Astrocyte (in vitro differentiated cells and primary cell): ENCODE results near the gene LIPJ. TPM values are rescaled to one million over a fixed set of nuclear protein-coding genes. Genes with fewer than 3 reads are reported as not detected.

Experiments used
- DNase-seq: peaks from one replicate; pipeline ENCODE4 v3.0.0-alpha.2; 2010; ENCODE audit warnings: low read depth
- FAIRE-seq: peaks from 2 replicates; lab custom pipeline; 2011; peaks lifted over from hg19 to GRCh38; lab: Jason Lieb, UNC
- H2AFZ ChIP-seq: 2 replicates; pipeline ENCODE4 v1.6.0; 2012; ENCODE audit warnings: low read depth, low read length, inconsistent platforms
- H3K27ac ChIP-seq: 2 replicates; pipeline ENCODE4 v1.5.1; 2011; ENCODE audit warnings: low read depth, low read length, inconsistent platforms
- H3K27me3 ChIP-seq: 2 replicates; pipeline ENCODE4 v1.6.0; 2011; ENCODE audit warnings: low read length, inconsistent platforms; ENCODE audit not compliant: insufficient read depth
- H3K36me3 ChIP-seq: 2 replicates; pipeline ENCODE4 v1.5.1; 2011; ENCODE audit warnings: low read length, inconsistent platforms; ENCODE audit not compliant: insufficient read depth
- H3K4me1 ChIP-seq: 2 replicates; pipeline ENCODE4 v1.5.1; 2011; ENCODE audit warnings: low read length, inconsistent platforms; ENCODE audit not compliant: insufficient read depth
- H3K4me2 ChIP-seq: 2 replicates; pipeline ENCODE4 v1.6.0; 2012; ENCODE audit warnings: low read length, inconsistent platforms
- H3K4me3 ChIP-seq: 2 replicates; pipeline ENCODE4 v1.5.1; 2011; ENCODE audit warnings: low read depth, mild to moderate bottlenecking, low read length, inconsistent platforms; ENCODE audit not compliant: insufficient read depth
- H3K79me2 ChIP-seq: 2 replicates; pipeline ENCODE4 v1.6.0; 2012; ENCODE audit warnings: mild to moderate bottlenecking, low read length, inconsistent platforms; ENCODE audit not compliant: insufficient read depth
- H3K9ac ChIP-seq: 2 replicates; pipeline ENCODE4 v1.6.0; 2012; ENCODE audit warnings: mild to moderate bottlenecking, low read length, inconsistent platforms
- H3K9me3 ChIP-seq: 2 replicates; pipeline ENCODE4 v1.5.1; 2012; ENCODE audit warnings: low read depth, mild to moderate bottlenecking, low read length, inconsistent platforms; ENCODE audit not compliant: insufficient read depth
- H4K20me1 ChIP-seq: 2 replicates; pipeline ENCODE4 v1.6.0; 2012; ENCODE audit warnings: low read length, inconsistent platforms; ENCODE audit not compliant: insufficient read depth
- H3K27ac Mint-ChIP-seq: one replicate; pipeline ENCODE4 v1.8.0; 2021; ENCODE audit warnings: mild to moderate bottlenecking, mixed read lengths; ENCODE audit not compliant: unreplicated experiment
- H3K27me3 Mint-ChIP-seq: one replicate; pipeline ENCODE4 v1.8.0; 2021; ENCODE audit warnings: low read depth, mixed read lengths; ENCODE audit not compliant: unreplicated experiment
- H3K36me3 Mint-ChIP-seq: one replicate; pipeline ENCODE4 v1.8.0; 2021; ENCODE audit warnings: low read depth, mixed read lengths; ENCODE audit not compliant: unreplicated experiment
- H3K4me1 Mint-ChIP-seq: one replicate; pipeline ENCODE4 v1.8.0; 2021; ENCODE audit warnings: low read depth, mixed read lengths; ENCODE audit not compliant: unreplicated experiment
- H3K4me3 Mint-ChIP-seq: one replicate; pipeline ENCODE4 v1.8.0; 2021; ENCODE audit warnings: mild to moderate bottlenecking, moderate library complexity, mixed read lengths; ENCODE audit not compliant: unreplicated experiment
- H3K9me3 Mint-ChIP-seq: one replicate; pipeline ENCODE4 v1.8.0; 2021; ENCODE audit warnings: mild to moderate bottlenecking, mixed read lengths; ENCODE audit not compliant: unreplicated experiment
- CTCF ChIP-seq: IDR thresholded peaks from 2 replicates; pipeline ENCODE4 v1.5.1; 2011; ENCODE audit warnings: low read depth, mild to moderate bottlenecking, inconsistent platforms, low read length, moderate library complexity; ENCODE audit not compliant: insufficient read depth
- EZH2 ChIP-seq: IDR thresholded peaks from 2 replicates; pipeline ENCODE4 v1.6.1; 2012; ENCODE audit warnings: mild to moderate bottlenecking, low read length, inconsistent platforms; ENCODE audit not compliant: insufficient read depth
- total RNA-seq: library from RNA; stranded (reverse); gene quantifications from 2 replicates; pipeline ENCODE4 v1.2.1, GENCODE V29; 2021

LIPJ gene
- total RNA-seq, 1 donor from 2014 or later = not detected

- Histone ChIP-seq H3K27ac (no peak overlapping the region), H3K9me3 (no peaks in the 10 kb centered on the region), H2AFZ (no peak overlapping the region), H3K4me3 (no peak overlapping the region), H3K4me1 (no peaks in the 10 kb centered on the region), H4K20me1 (no peaks in the 10 kb centered on the region), H3K27me3 (no peaks in the 10 kb centered on the region), H3K79me2 (no peaks in the 10 kb centered on the region), H3K36me3 (no peaks in the 10 kb centered on the region), H3K9ac (no peak overlapping the region), H3K4me2 (no peak overlapping the region)
- no peak overlapping the region for H3K27ac Mint-ChIP-seq
- no peak for FAIRE-seq
- H3K9me3 Mint-ChIP-seq = no peaks in the 10 kb centered on the region
- H3K27me3 Mint-ChIP-seq = peaks cover 3% of the 10 kb centered on the region
- no peaks in the 10 kb centered on the region for H3K4me1 Mint-ChIP-seq
- DNase-seq = no peak
- no peak overlapping the region for H3K4me3 Mint-ChIP-seq
- no peaks in the 10 kb centered on the region for H3K36me3 Mint-ChIP-seq
- TF ChIP-seq CTCF (no peak), EZH2 (no peak)
Observed at GRCh38 chr10:88594482-88594881, 7.9 kb downstream of the LIPJ start.

DNA sequence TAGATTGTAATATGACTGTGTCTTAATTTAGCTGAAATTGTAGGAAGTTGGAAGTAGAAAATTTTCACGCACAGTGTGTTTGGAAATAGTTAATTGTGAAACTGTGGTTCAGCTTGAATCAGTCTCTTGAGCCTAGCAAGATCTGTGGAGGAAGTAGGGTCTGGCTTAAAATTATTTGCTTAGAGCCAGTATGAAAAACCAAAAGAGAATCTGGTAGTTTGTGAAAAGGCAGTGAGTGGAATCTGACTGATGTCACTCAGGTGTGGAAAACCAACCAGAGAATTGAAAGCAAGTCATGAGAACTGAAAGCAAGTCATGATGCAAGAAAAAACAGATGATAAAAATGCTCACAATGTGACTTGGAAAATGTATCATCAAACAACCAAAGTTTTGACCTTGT is 11.5 kb downstream of the LIPJ start:
- no peak overlapping the region for H3K9ac ChIP-seq
- H3K4me3 Mint-ChIP-seq = no peak overlapping the region
- H3K27me3 ChIP-seq = no peaks in the 10 kb centered on the region
- no peaks in the 10 kb centered on the region for H3K36me3 ChIP-seq
- no peaks in the 10 kb centered on the region for H3K79me2 ChIP-seq
- H3K9me3 Mint-ChIP-seq = no peaks in the 10 kb centered on the region
- H3K9me3 ChIP-seq = no peaks in the 10 kb centered on the region
- no peaks in the 10 kb centered on the region for H3K4me1 Mint-ChIP-seq
- no peak overlapping the region for H3K4me3 ChIP-seq
- FAIRE-seq = no peak
- no peaks in the 10 kb centered on the region for H4K20me1 ChIP-seq
- H3K36me3 Mint-ChIP-seq = no peaks in the 10 kb centered on the region
- H3K4me2 ChIP-seq = no peak overlapping the region
- no peak overlapping the region for H3K27ac ChIP-seq
- no peak for DNase-seq
- no peaks in the 10 kb centered on the region for H3K27me3 Mint-ChIP-seq
- no peak for TF ChIP-seq CTCF
- H2AFZ ChIP-seq = no peak overlapping the region
- no peaks in the 10 kb centered on the region for H3K4me1 ChIP-seq
- no peak overlapping the region for H3K27ac Mint-ChIP-seq

- Mint-ChIP-seq H3K4me1 (no peaks in the 10 kb centered on the region), H3K27me3 (no peaks in the 10 kb centered on the region), H3K36me3 (no peaks in the 10 kb centered on the region), H3K4me3 (no peak overlapping the region), H3K27ac (no peak overlapping the region), H3K9me3 (peaks cover 2% of the 10 kb centered on the region)
- no peaks in the 10 kb centered on the region for H3K4me1 ChIP-seq
- H3K9me3 ChIP-seq = no peaks in the 10 kb centered on the region
- no peak overlapping the region for H3K27ac ChIP-seq
- DNase-seq (no peak), FAIRE-seq (no peak)
- peak overlapping the region; percentile 28 for H2AFZ ChIP-seq
- no peak for TF ChIP-seq CTCF
- no peak for TF ChIP-seq EZH2
- H3K27me3 ChIP-seq = no peaks in the 10 kb centered on the region
- no peaks in the 10 kb centered on the region for H3K79me2 ChIP-seq
- H3K36me3 ChIP-seq = no peaks in the 10 kb centered on the region
- no peak overlapping the region for H3K9ac ChIP-seq
- no peak overlapping the region for H3K4me2 ChIP-seq
- H4K20me1 ChIP-seq = no peaks in the 10 kb centered on the region
- no peak overlapping the region for H3K4me3 ChIP-seq
Observed at GRCh38 chr10:88608052-88608732, 21.6 kb downstream of the LIPJ start.
